CD4-positive, alpha-beta T cell treated with Interleukin-10 for 1 hour (primary cell): ENCODE data around the gene TMEM9.
A peak's percentile ranks its signal among the peaks of the same experiment; 100 is the strongest.
"Not testable (repeated sequence)": the region's sequence is repeated elsewhere in the genome, so short reads cannot be mapped to it uniquely, and the experiment has no call there.

Experiments used
- DNase-seq: peaks from one replicate; pipeline ENCODE4 v3.0.0-alpha.2; 2020

TMEM9 gene

GRCh38 chr1:201172999-201173610 is 18.8 kb upstream of the TMEM9 start:
- DNase-seq, result no peak

GRCh38 chr1:201172326-201172725 is 18.1 kb upstream of the TMEM9 start:
- DNase-seq, result no peak

GRCh38 chr1:201171063-201172036 is 17.1 kb upstream of the TMEM9 start:
- DNase-seq, result peak; percentile 47

GRCh38 chr1:201170533-201171062 is 16.3 kb upstream of the TMEM9 start:
- peak; percentile 83 for DNase-seq

GRCh38 chr1:201169971-201170532 is 15.8 kb upstream of the TMEM9 start:
- DNase-seq, result no peak

- no peak for DNase-seq
Measured at GRCh38 chr1:201169203-201169602, 14.9 kb upstream of the TMEM9 start.

- no peak for DNase-seq
Measured at GRCh38 chr1:201167041-201167991, 13.0 kb upstream of the TMEM9 start.

GRCh38 chr1:201164645-201165044 is 10.4 kb upstream of the TMEM9 start:
- DNase-seq, result no peak

GRCh38 chr1:201163707-201164106 is 9.4 kb upstream of the TMEM9 start:
- DNase-seq, result no peak

- not testable (repeated sequence) for DNase-seq
Measured at GRCh38 chr1:201163036-201163435, 8.8 kb upstream of the TMEM9 start.

- DNase-seq, result no peak
Measured at GRCh38 chr1:201157949-201158348, 3.7 kb upstream of the TMEM9 start.

- DNase-seq, result no peak
Measured at GRCh38 chr1:201156819-201157218, 2.5 kb upstream of the TMEM9 start.

- no peak for DNase-seq
Measured at GRCh38 chr1:201156346-201156745, 2.1 kb upstream of the TMEM9 start.

GRCh38 chr1:201155354-201155753 is 1.1 kb upstream of the TMEM9 start:
- DNase-seq, result no peak

GRCh38 chr1:201153474-201154388 is 543 bp downstream of the TMEM9 start:
- no peak for DNase-seq

- peak; percentile 37 for DNase-seq
Measured at GRCh38 chr1:201149400-201149799, 4.9 kb downstream of the TMEM9 start.

- DNase-seq, result no peak
Measured at GRCh38 chr1:201147396-201148015, 6.8 kb downstream of the TMEM9 start.

- no peak for DNase-seq
Measured at GRCh38 chr1:201146626-201147390, 7.5 kb downstream of the TMEM9 start.

- DNase-seq, result no peak
Measured at GRCh38 chr1:201145816-201146215, 8.5 kb downstream of the TMEM9 start.

GRCh38 chr1:201145132-201145531 is 9.1 kb downstream of the TMEM9 start:
- DNase-seq, result no peak
